Naive B cell (primary cell): ENCODE results near the gene SNX25. TPM values are rescaled to one million over a fixed set of nuclear protein-coding genes. Genes with fewer than 3 reads are reported as not detected.
A peak's percentile ranks its signal among the peaks of the same experiment; 100 is the strongest.

Experiments
- ATAC-seq, 2 donors: fragments of 150-1000 bp; cut with Tn5 transposase; 2 replicates each; pipeline ENCODE4 v1.10.0; 2021; ENCODE audit warnings: low read depth in 2 of 2, mild to moderate bottlenecking in 2 of 2, moderate library complexity in 2 of 2
- DNase-seq: peaks from one replicate; pipeline ENCODE4 v3.0.0; 2022
- H3K27ac Mint-ChIP-seq, 6 donors: one replicate each; pipeline ENCODE4 v1.8.0; 2020 to 2022; ENCODE audit warnings: mild to moderate bottlenecking in 6 of 6, mixed read lengths in 6 of 6, moderate library complexity in 5 of 6, inconsistent platforms in 2 of 6
- H3K27me3 Mint-ChIP-seq, 3 donors: one replicate each; pipeline ENCODE4 v1.8.0; 2021 to 2022; ENCODE audit warnings: mixed read lengths in 3 of 3, mild to moderate bottlenecking in 1 of 3
- H3K36me3 Mint-ChIP-seq, 2 donors: one replicate each; pipeline ENCODE4 v1.8.0; 2020 to 2022; ENCODE audit warnings: mixed read lengths in 2 of 2, inconsistent platforms in 1 of 2, mild to moderate bottlenecking in 1 of 2
- H3K4me1 Mint-ChIP-seq, 3 donors: one replicate each; pipeline ENCODE4 v1.8.0; 2020 to 2022; ENCODE audit warnings: mixed read lengths in 3 of 3, inconsistent platforms in 1 of 3, mild to moderate bottlenecking in 1 of 3, moderate library complexity in 1 of 3
- H3K4me3 Mint-ChIP-seq, 8 donors: one replicate each; pipeline ENCODE4 v1.8.0; 2020 to 2022; ENCODE audit warnings: mild to moderate bottlenecking in 8 of 8, mixed read lengths in 8 of 8, moderate library complexity in 8 of 8, inconsistent platforms in 2 of 8
- H3K9me3 Mint-ChIP-seq, 7 donors: one replicate each; pipeline ENCODE4 v1.8.0; 2020 to 2022; ENCODE audit warnings: mixed read lengths in 7 of 7, mild to moderate bottlenecking in 5 of 7, inconsistent platforms in 2 of 7, moderate library complexity in 1 of 7
- polyA plus RNA-seq, 6 donors: library from polyadenylated mRNA; unstranded; fragments of 300-500 nt; fragmentation: Illumina TruSeq; gene quantifications; one replicate each; pipeline ENCODE4 v1.2.3, GENCODE V29; 2021; ENCODE audit warnings: low read depth in 6 of 6

SNX25 gene
- polyA plus RNA-seq, 6 donors from 2014 or later: 10.8 to 28.1 (median 16.8) TPM

DNA sequence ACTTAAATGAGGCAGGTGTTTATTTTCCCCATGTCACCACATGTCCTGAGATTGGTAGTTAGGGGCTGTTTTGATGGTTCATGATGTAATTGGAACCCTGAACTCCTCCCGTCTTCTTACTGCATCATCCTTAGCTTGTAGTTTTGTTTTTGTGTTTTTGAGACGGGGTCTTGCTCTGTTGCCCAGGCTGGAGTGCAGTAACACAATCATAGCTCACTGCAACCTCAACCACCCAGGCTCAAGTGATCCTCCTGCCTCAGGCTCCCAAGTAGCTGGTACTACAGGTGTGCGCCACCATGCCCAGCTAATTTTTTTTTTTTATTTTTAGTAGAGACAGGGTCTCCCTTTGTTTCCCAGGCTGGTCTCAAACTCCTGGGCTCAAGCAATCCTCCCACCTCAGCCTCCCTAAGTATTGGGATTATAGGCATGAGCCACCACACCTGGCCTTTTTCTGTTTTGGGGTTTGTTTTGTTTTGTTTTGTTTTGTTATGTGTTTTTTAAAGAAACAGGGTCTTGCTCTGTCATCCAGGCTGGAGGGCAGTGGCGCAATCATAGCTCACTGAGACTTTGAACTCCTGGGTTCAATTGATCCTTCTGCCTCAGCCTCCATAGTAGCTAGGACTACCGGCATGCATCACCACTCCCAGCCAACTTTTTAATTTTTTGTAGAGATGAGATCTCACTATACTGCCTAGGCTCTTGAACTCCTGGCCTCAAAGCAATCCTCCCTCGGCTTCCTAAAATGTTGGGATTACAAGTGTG is 76.4 kb downstream of the SNX25 start:
- DNase-seq (no peak), ATAC-seq (no peak)
- H3K4me3 Mint-ChIP-seq: no peak overlapping the region
- H3K36me3 Mint-ChIP-seq: peaks cover 14 to 15% of the 10 kb centered on the region in 2 donors
- H3K27ac Mint-ChIP-seq: peak overlapping the region in 3 of 6 donors; percentile 12 to 84 (median 79)
- H3K27me3 Mint-ChIP-seq: no peaks in the 10 kb centered on the region
- H3K9me3 Mint-ChIP-seq: no peaks in the 10 kb centered on the region
- peaks cover under 1 to 15% (median 12%) of the 10 kb centered on the region in 3 donors for H3K4me1 Mint-ChIP-seq

DNA sequence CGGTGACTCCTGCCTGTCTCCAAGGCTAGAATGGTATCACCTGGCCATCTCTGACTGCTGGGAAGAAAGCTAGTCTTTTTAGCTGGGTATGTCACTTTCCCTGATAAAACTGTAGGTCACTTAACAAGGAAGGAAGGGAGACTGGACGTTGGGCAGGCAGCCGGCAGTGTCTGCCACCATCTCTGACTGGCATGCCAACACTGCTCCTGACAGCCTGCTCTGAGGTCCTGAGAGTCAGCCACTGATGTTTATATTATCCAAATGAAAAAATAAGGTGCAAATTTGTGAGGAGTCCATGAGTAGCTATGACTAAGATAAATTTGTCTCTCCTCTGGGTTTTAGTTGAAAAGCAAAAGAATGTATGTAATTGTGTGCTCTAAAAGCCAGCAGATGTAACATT is 77.2 kb downstream of the SNX25 start:
- no peak overlapping the region for H3K4me3 Mint-ChIP-seq
- H3K4me1 Mint-ChIP-seq: peaks cover 0 to 12% (median 12%) of the 10 kb centered on the region in 3 donors
- peaks cover 14 to 17% of the 10 kb centered on the region in 2 donors for H3K36me3 Mint-ChIP-seq
- no peak for ATAC-seq
- H3K27ac Mint-ChIP-seq: no peak overlapping the region
- H3K9me3 Mint-ChIP-seq: no peaks in the 10 kb centered on the region
- no peaks in the 10 kb centered on the region for H3K27me3 Mint-ChIP-seq
- no peak for DNase-seq

DNA sequence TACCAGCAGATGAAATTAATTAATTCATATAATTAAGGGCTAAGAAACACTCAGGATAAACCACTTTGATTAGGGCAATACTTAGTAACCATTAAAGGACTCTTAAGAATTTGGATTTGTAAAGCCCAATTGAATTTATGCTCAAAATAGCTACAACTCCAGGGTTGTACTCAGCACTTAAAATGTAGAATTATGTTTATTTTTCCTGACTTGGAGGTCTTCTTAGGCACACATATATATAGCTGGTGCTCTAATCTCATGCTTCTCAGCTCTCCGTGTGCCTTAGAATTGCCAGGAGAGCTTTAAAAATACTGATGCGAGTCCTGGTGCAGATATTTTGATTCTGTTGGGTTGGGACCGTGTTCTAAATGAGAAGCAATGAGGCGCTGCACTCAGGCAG is 77.6 kb downstream of the SNX25 start:
- Mint-ChIP-seq H3K36me3 (peaks cover 14 to 21% of the 10 kb centered on the region in 2 donors), H3K27ac (no peak overlapping the region), H3K4me3 (no peak overlapping the region), H3K4me1 (peaks cover 0 to 12% (median 12%) of the 10 kb centered on the region in 3 donors), H3K9me3 (no peaks in the 10 kb centered on the region), H3K27me3 (no peaks in the 10 kb centered on the region)
- no peak for ATAC-seq
- DNase-seq: no peak

DNA sequence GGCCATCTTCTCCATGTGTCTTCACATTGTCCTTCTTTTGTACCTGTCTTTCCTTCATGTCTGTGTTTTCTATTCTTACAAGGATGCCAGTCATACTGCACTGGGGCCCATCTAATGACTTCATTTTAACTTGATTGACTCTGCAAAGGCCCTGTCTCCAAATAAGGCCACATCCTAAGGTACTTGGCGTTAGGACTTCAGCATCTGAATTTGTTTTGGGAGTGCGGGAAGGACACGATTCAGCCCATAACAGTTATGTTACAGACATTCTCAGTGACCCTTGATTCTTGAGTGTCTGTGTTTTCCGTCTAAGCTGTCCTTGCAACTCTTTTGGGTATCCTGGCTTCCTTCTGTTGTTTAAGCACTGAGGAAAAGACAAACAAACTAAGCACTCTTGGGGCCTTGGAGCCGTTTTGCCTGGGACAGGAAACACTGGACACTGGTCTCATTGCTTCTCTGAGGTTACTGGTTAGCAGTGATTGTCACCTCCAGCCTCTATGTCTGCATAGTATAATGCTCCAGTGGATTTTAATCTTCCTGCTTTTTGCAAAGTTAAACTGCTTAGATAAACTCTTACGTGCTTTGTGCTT is 80.7 kb downstream of the SNX25 start:
- H3K4me3 Mint-ChIP-seq: no peak overlapping the region
- no peak overlapping the region for H3K27ac Mint-ChIP-seq
- no peaks in the 10 kb centered on the region for H3K4me1 Mint-ChIP-seq
- no peaks in the 10 kb centered on the region for H3K27me3 Mint-ChIP-seq
- ATAC-seq (no peak), DNase-seq (no peak)
- H3K36me3 Mint-ChIP-seq: peaks cover 8 to 25% of the 10 kb centered on the region in 2 donors
- H3K9me3 Mint-ChIP-seq: no peaks in the 10 kb centered on the region

DNA sequence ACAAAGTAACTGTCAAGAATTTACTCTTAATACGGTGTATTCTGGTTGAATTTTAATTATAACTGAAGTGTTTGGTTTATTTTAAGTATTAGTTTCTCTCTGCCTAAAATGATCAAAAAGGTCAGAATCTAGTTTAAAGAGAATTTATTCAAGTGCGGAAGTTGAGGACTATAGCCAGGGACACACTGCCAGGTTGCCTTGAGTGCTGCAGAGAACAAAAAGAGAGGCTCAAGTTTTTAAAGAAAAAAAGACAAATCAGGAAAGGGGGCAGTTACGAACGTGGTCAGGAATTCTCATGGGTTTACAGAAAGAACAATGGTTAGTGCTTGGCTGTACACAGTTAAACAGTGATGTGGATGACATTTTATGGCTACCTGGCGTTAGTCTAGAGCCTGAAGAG is 81.3 kb downstream of the SNX25 start:
- DNase-seq (no peak), ATAC-seq (no peak)
- no peaks in the 10 kb centered on the region for H3K4me1 Mint-ChIP-seq
- H3K27ac Mint-ChIP-seq: no peak overlapping the region
- peaks cover 8 to 25% of the 10 kb centered on the region in 2 donors for H3K36me3 Mint-ChIP-seq
- H3K4me3 Mint-ChIP-seq: no peak overlapping the region
- no peaks in the 10 kb centered on the region for H3K27me3 Mint-ChIP-seq
- H3K9me3 Mint-ChIP-seq: no peaks in the 10 kb centered on the region

DNA sequence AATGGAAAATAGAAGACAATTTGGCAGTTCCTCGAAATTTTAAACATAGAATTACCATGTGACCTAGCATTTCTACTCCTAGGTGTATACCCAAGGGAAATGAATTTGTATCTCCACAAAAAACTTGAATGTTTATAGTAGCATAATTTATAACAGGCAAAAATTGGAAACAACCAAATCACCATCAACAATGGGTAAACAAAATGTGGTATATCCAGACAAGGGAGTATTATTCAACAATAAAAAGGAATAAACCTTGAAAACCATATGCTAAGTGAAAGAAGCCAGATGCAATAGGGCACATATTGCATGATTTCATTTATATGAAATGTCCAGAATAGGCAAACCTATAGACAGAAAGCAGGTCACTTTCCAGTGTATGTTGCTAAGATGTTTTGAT is 83.8 kb downstream of the SNX25 start:
- DNase-seq (no peak), ATAC-seq (no peak)
- Mint-ChIP-seq H3K4me1 (no peaks in the 10 kb centered on the region), H3K27ac (no peak overlapping the region), H3K36me3 (peaks cover 8 to 25% of the 10 kb centered on the region in 2 donors), H3K4me3 (no peak overlapping the region), H3K9me3 (no peaks in the 10 kb centered on the region), H3K27me3 (no peaks in the 10 kb centered on the region)

DNA sequence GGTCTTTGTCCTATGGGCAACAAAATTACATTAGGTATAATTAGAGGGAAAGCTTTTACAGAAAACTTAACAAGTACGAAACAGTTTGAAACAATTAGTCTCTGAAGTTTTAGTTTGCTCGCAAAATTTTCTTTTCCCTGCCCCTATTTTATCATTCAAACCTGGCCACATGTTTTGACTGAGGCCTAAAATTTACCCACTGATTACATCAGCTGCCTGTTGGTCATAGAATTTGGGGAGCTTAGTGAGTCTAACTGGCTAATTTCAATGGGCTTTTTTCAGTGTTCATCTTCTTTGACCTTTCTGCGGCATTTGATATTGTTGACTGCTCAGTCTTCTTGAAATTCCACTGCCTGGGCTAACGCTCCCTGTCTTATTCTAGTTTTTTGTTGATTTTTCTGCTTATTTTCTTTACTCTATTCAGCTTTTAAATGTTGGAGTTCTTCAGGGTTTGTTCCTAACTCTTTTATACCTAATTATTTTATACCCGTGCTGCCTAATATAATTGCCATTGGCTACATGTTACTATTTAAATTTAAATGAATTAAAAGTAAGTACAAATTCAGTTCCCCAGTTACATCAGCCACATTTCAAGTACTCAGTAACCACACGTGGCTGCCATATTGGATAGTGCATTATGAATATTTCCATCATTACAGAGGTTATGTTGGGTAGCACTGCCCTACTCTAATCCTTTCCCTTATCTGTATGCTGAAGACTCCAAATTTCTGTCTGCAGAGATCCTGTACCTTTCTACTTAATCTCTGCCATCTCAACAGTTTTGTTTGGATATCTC is 87.5 kb downstream of the SNX25 start:
- Mint-ChIP-seq H3K4me3 (no peak overlapping the region), H3K4me1 (peaks cover 4 to 10% (median 4%) of the 10 kb centered on the region in 3 donors), H3K36me3 (peaks cover 4 to 15% of the 10 kb centered on the region in 2 donors), H3K27me3 (no peaks in the 10 kb centered on the region), H3K27ac (no peak overlapping the region), H3K9me3 (no peaks in the 10 kb centered on the region)
- ATAC-seq: no peak
- no peak for DNase-seq

DNA sequence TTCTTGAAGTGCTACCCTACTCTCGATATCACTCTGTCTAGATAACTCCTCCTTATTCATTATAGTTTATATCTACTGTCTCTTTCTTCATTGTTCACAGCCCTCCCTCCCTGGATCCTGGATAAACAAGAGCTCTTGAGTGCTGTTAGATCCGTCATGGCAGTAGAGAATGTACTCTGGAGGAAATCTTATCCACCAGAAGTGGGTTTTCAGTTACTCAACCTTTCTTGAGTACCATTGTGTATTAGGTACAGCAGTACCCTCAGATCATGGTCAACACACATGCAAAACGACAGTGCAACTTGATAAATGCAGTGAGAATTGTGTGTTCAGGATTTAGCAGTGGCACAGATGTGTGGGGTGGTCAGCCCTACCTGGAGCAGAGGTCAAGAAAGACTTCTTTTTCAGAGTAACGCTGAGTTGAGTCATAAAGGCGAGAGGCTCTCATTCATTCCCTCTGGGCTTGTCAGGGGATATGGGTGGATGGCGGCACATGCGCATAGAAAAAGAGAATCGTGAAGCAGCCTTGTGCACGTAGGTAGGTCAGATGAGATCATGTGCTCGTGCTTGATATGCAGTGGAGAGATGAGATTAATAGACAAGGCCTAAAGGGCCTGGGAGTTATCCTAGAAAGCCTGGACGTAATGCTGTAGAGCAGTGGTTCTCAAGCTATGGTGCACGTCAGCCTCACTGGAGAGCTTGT is 89.5 kb downstream of the SNX25 start:
- ATAC-seq (no peak), DNase-seq (no peak)
- H3K4me1 Mint-ChIP-seq: peaks cover 4 to 20% (median 17%) of the 10 kb centered on the region in 3 donors
- H3K36me3 Mint-ChIP-seq: peaks cover 4 to 10% of the 10 kb centered on the region in 2 donors
- no peak overlapping the region for H3K4me3 Mint-ChIP-seq
- H3K9me3 Mint-ChIP-seq: no peaks in the 10 kb centered on the region
- H3K27ac Mint-ChIP-seq: peak overlapping the region in 3 of 6 donors; percentile 9 to 50 (median 36)
- no peaks in the 10 kb centered on the region for H3K27me3 Mint-ChIP-seq

DNA sequence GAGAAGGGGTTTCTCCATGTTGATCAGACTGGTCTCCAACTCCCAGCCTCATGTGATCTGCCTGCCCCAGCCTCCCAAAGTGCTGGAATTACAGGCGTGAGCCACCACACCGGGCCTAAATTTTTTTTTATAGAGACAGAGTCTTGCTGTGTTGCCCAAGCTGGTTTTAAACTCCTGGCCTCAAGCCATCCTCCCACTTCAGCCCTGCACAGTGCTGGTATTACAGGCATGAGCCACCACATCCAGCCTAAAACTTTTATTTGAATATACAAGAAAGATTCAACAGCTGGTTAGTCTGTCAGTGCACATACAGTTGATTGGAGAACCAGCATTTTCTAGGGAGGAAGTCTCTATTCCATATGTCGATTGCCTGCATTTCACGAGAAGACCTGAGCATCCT is 95.1 kb downstream of the SNX25 start:
- Mint-ChIP-seq H3K27me3 (no peaks in the 10 kb centered on the region), H3K4me3 (no peak overlapping the region), H3K9me3 (no peaks in the 10 kb centered on the region), H3K27ac (peak overlapping the region in 5 of 6 donors; percentile 14 to 90 (median 39)), H3K4me1 (peaks cover 15 to 40% (median 30%) of the 10 kb centered on the region in 3 donors), H3K36me3 (peaks cover 0 to 8% of the 10 kb centered on the region in 2 donors)
- ATAC-seq (no peak), DNase-seq (no peak)

DNA sequence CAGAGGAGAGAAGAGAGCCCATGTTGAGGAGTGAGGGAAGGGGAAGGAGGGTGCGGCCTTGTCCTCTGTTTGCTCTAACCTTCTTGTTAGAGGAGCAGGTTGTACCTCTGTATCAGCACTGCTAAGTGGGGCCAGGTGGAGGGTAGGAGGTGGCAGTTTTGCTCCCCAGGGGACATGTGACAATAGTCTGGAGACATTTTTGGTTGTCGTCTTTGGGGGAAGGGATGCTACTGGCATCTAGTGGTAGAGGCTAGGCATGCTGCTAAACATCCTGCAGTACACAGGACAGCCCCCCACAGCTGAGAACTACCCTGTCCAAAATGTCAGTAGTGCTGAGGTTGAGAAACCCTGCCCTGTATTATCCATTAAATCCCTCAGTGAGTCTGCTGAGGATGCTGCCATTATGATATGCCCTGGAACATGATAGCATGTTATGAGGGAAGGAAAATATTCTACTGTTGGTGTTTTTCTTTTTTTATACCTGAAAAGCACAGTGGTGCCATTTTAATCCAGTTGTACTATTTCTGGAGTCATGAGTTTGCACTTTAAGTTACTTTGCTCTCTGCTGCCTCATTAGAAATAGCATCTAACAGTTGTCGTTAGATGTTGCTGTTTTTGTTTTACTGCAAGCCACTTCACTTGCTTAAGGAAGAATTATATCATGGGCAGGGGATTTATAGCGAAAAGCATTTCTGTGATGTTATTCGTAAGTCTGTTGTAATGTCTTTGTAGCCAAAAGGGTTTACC is 95.7 kb downstream of the SNX25 start:
- DNase-seq (peak; percentile 53), ATAC-seq (peak; percentile 82 to 87)
- peaks cover 21 to 45% (median 36%) of the 10 kb centered on the region in 3 donors for H3K4me1 Mint-ChIP-seq
- H3K9me3 Mint-ChIP-seq: no peaks in the 10 kb centered on the region
- H3K27ac Mint-ChIP-seq: peak overlapping the region; percentile 6 to 90 (median 38)
- H3K27me3 Mint-ChIP-seq: no peaks in the 10 kb centered on the region
- peaks cover 0 to 4% of the 10 kb centered on the region in 2 donors for H3K36me3 Mint-ChIP-seq
- peak overlapping the region in 1 of 8 donors; percentile 4 for H3K4me3 Mint-ChIP-seq

DNA sequence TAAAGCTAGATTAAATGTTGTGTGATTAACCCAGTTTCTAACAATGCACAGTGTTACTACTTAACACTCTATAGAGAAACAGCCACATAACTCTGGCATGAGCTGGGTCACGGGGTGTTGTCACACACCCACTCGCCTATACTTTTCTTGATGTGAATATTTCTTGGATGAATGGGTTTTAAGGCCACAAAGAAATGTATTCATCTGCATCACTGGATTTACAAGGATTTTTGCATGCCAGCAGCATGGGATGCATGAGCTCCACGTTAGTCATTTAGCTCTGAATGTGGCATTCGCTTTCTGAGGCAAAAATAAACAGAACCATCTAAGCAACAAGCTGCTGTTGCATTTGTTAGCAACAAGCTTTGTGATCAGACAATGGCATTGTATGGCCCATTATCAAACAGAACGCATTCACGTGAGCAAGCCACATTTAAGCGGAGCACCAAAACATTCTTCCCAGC is 96.6 kb downstream of the SNX25 start:
- Mint-ChIP-seq H3K36me3 (peaks cover 1 to 6% of the 10 kb centered on the region in 2 donors), H3K27me3 (no peaks in the 10 kb centered on the region), H3K27ac (no peak overlapping the region), H3K9me3 (no peaks in the 10 kb centered on the region), H3K4me1 (peaks cover 28 to 48% (median 39%) of the 10 kb centered on the region in 3 donors), H3K4me3 (no peak overlapping the region)
- DNase-seq (no peak), ATAC-seq (no peak)

DNA sequence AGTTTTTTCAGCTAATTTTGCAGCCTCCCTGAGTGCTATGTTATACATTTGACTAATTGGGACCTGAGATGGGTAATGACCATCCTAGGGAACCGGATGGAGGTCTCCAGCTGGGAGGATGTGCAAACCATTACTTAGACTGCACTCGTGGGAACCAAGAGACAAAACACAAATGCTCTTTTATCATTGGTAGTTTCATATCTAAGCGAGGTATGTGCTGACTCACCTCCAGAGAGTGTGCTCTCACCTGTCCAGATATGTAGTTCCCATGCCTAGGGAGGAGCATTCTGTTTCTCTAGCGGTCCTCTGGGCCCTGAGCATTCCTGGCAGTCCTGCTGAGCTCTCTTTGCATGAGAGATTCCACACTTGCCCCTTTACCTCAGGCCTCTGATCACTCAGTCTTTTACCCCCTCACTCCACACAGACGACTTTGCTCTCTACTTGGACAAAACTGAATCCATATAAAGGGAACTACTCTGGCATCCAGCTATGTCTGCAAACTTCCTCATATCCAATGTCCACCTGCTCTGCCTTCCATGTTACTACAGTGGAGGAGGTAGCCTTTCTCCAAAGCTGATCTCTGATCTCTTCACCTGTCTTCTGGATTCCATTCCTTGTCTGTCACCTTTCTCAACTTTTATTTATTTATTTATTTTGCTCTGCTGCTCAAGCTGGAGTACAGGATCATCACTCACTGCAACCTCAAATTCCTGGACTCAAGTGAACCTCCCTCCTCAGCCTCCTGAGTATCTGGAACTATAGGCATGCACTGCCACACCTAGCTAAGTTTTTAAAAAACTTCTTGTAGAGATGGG is 97.9 kb downstream of the SNX25 start:
- Mint-ChIP-seq H3K4me3 (no peak overlapping the region), H3K36me3 (peaks cover 8 to 18% of the 10 kb centered on the region in 2 donors), H3K27ac (peak overlapping the region in 2 of 6 donors; percentile 5 to 14), H3K27me3 (no peaks in the 10 kb centered on the region), H3K9me3 (no peaks in the 10 kb centered on the region), H3K4me1 (peaks cover 35 to 54% (median 47%) of the 10 kb centered on the region in 3 donors)
- DNase-seq: no peak
- ATAC-seq: no peak
